ENCODE measurements around the gene CNTLN. TPM values are rescaled to one million over a fixed set of nuclear protein-coding genes. Genes with fewer than 3 reads are reported as not detected.
"Not testable (repeated sequence)": the region's sequence is repeated elsewhere in the genome, so short reads cannot be mapped to it uniquely, and the experiment has no call there.

CNTLN gene
- total RNA-seq, 1 experiment from 2014 or later = 17.3 TPM

GRCh38 chr9:17225407-17225806, 90.6 kb downstream of the CNTLN start:
- H3K9me3 ChIP-seq (replicated peaks) = no peaks in the 10 kb centered on the region
- H3K4me1 ChIP-seq = no peaks in the 10 kb centered on the region
- no peak overlapping the region for H3K27ac ChIP-seq
- H3K27me3 ChIP-seq = no peaks in the 10 kb centered on the region
- no peak overlapping the region for H3K4me3 ChIP-seq
- DNase-seq = no peak
- 0 out of 2 replicates have a peak, but pooled peaks cover 2% of the 10 kb centered on the region for H3K36me3 ChIP-seq

- Histone ChIP-seq H3K9me3 (replicated peaks) (no peaks in the 10 kb centered on the region), H3K4me3 (no peak overlapping the region), H3K36me3 (peaks cover 2% of the 10 kb centered on the region; the same call in 1 of the 2 replicates), H3K27ac (no peak overlapping the region), H3K4me1 (no peaks in the 10 kb centered on the region), H3K27me3 (no peaks in the 10 kb centered on the region)
- peak in 1 of 2 experiments; percentile 3 for DNase-seq
Observed at GRCh38 chr9:17229945-17230560, 95.2 kb downstream of the CNTLN start.

GRCh38 chr9:17230646-17231045, 95.8 kb downstream of the CNTLN start:
- Histone ChIP-seq H3K4me3 (no peak overlapping the region), H3K4me1 (no peaks in the 10 kb centered on the region), H3K27ac (no peak overlapping the region), H3K36me3 (peaks cover 2% of the 10 kb centered on the region; the same call in 1 of the 2 replicates), H3K27me3 (no peaks in the 10 kb centered on the region), H3K9me3 (replicated peaks) (no peaks in the 10 kb centered on the region)
- DNase-seq = no peak

- no peak overlapping the region for H3K27ac ChIP-seq
- no peaks in the 10 kb centered on the region for H3K4me1 ChIP-seq
- no peak overlapping the region for H3K4me3 ChIP-seq
- H3K36me3 ChIP-seq = no peaks in the 10 kb centered on the region; the same call in 1 of the 2 replicates
- DNase-seq = no peak
- no peaks in the 10 kb centered on the region for H3K9me3 ChIP-seq (replicated peaks)
- H3K27me3 ChIP-seq = no peaks in the 10 kb centered on the region
Observed at GRCh38 chr9:17236147-17236546, 101.3 kb downstream of the CNTLN start.

- no peak for DNase-seq
- Histone ChIP-seq H3K4me1 (no peaks in the 10 kb centered on the region), H3K4me3 (no peak overlapping the region), H3K27me3 (no peaks in the 10 kb centered on the region), H3K27ac (no peak overlapping the region), H3K9me3 (replicated peaks) (peaks cover 5% of the 10 kb centered on the region; the same call in 1 of the 2 replicates), H3K36me3 (no peaks in the 10 kb centered on the region; the same call in 1 of the 2 replicates)
Observed at GRCh38 chr9:17246770-17247169, 111.9 kb downstream of the CNTLN start.

GRCh38 chr9:17251100-17251499, 116.3 kb downstream of the CNTLN start:
- Histone ChIP-seq H3K4me1 (no peaks in the 10 kb centered on the region), H3K4me3 (no peak overlapping the region), H3K9me3 (replicated peaks) (peaks cover 5% of the 10 kb centered on the region; the same call in 1 of the 2 replicates), H3K27me3 (no peaks in the 10 kb centered on the region; the same call in 1 of the 2 replicates), H3K36me3 (no peaks in the 10 kb centered on the region; the same call in 1 of the 2 replicates), H3K27ac (no peak overlapping the region)
- DNase-seq = no peak

GRCh38 chr9:17268531-17269188, 133.8 kb downstream of the CNTLN start:
- H3K36me3 ChIP-seq; H3K27me3 ChIP-seq; H3K4me1 ChIP-seq; DNase-seq; H3K27ac ChIP-seq; H3K4me3 ChIP-seq; H3K9me3 ChIP-seq (replicated peaks): not testable (repeated sequence)

- H3K9me3 ChIP-seq (replicated peaks) = no peaks in the 10 kb centered on the region
- no peak overlapping the region for H3K4me3 ChIP-seq
- no peak overlapping the region for H3K27ac ChIP-seq
- no peaks in the 10 kb centered on the region for H3K27me3 ChIP-seq
- H3K4me1 ChIP-seq = no peaks in the 10 kb centered on the region
- no peak for DNase-seq
- no peaks in the 10 kb centered on the region for H3K36me3 ChIP-seq
Observed at GRCh38 chr9:17269799-17270198, 135.0 kb downstream of the CNTLN start.

GRCh38 chr9:17272536-17272935, 137.7 kb downstream of the CNTLN start:
- no peak for DNase-seq
- H3K4me1 ChIP-seq = no peaks in the 10 kb centered on the region
- H3K27me3 ChIP-seq = no peaks in the 10 kb centered on the region
- H3K4me3 ChIP-seq = no peak overlapping the region
- no peak overlapping the region for H3K27ac ChIP-seq
- H3K36me3 ChIP-seq = no peaks in the 10 kb centered on the region
- no peaks in the 10 kb centered on the region for H3K9me3 ChIP-seq (replicated peaks)

GRCh38 chr9:17280350-17281012, 145.6 kb downstream of the CNTLN start:
- Histone ChIP-seq H3K4me3 (no peak overlapping the region), H3K9me3 (replicated peaks) (no peaks in the 10 kb centered on the region), H3K27me3 (no peaks in the 10 kb centered on the region), H3K36me3 (peaks cover 7% of the 10 kb centered on the region; the same call in 1 of the 2 replicates), H3K27ac (no peak overlapping the region), H3K4me1 (peaks cover 6% of the 10 kb centered on the region)
- no peak for DNase-seq

GRCh38 chr9:17290673-17291072, 155.8 kb downstream of the CNTLN start:
- not testable (repeated sequence) for DNase-seq; H3K9me3 ChIP-seq (replicated peaks); H3K27ac ChIP-seq; H3K27me3 ChIP-seq; H3K4me3 ChIP-seq; H3K4me1 ChIP-seq; H3K36me3 ChIP-seq

- H3K27ac ChIP-seq = no peak overlapping the region
- no peak for DNase-seq
Observed at GRCh38 chr9:17291766-17292165, 156.9 kb downstream of the CNTLN start.

GRCh38 chr9:17293685-17294084, 158.8 kb downstream of the CNTLN start:
- Histone ChIP-seq H3K27me3 (no peaks in the 10 kb centered on the region), H3K9me3 (replicated peaks) (no peaks in the 10 kb centered on the region), H3K4me3 (no peak overlapping the region), H3K27ac (no peak overlapping the region), H3K36me3 (no peaks in the 10 kb centered on the region), H3K4me1 (no peaks in the 10 kb centered on the region)
- DNase-seq = no peak

More at GRCh38 chr9:17291766-17292165, 156.9 kb downstream of the CNTLN start:
- Histone ChIP-seq H3K4me3 (no peak overlapping the region), H3K27me3 (no peaks in the 10 kb centered on the region), H3K36me3 (no peaks in the 10 kb centered on the region), H3K9me3 (replicated peaks) (no peaks in the 10 kb centered on the region), H3K4me1 (no peaks in the 10 kb centered on the region)

- H3K4me3 ChIP-seq = no peak overlapping the region
- no peaks in the 10 kb centered on the region for H3K27me3 ChIP-seq
- H3K36me3 ChIP-seq = no peaks in the 10 kb centered on the region
- no peak for DNase-seq
- H3K9me3 ChIP-seq (replicated peaks) = no peaks in the 10 kb centered on the region
- H3K4me1 ChIP-seq = no peaks in the 10 kb centered on the region
- H3K27ac ChIP-seq = no peak overlapping the region
Observed at GRCh38 chr9:17294822-17295624, 160.2 kb downstream of the CNTLN start.
